Measurements from ENCODE around the gene KDF1. TPM values are rescaled to one million over a fixed set of nuclear protein-coding genes. Genes with fewer than 3 reads are reported as not detected.

KDF1 gene
- polyA plus RNA-seq, 1 of the 3 experiments (the other 2 are of a cell fraction), result not detected

DNA sequence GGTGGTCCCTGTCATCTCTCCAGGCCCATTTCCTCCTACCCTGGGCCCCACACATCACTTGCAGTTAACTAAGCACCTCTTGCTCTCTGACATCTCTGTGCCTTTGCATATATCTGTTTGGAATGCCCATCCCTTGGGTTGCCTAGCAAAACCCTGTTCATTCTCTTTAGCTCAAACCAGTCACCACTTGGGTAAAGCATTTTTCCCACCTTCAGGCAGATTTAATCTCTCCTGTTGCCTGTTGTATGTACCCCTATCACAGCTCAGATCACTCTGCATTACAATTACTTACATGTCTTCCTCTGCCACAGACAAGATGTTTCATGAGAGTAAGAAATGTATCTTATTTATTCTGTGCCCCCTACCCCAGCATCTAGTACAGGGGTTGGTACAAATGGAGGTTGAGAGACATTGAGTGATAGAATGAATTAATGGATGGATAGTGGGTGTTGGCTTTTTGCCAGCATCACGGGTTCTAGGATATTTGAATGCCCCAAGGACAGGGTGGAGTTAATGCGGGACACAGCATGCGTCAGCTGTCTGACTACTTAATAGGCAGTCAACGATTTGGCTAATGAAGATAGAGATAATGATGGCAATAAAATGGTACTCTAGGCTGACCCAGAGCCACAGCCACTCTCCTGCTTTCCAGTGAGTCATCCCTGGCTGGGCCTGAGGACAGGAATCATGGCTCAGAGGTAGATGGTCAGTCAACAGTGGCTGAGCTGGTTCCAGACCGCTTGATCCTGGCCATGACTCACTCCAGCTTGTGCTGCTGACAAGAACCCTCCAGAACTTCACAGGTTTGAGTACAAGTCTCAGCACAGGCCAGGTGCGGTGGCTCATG, 53.0 kb downstream of the KDF1 start:
- Histone ChIP-seq H3K9me2 (no peaks in the 10 kb centered on the region), H2AFZ (ENCODE audit: low read depth) (no peak overlapping the region), H3K9me3 (no peaks in the 10 kb centered on the region), H3K4me3 (ENCODE audit: low read depth in 2 of 2, low read length in 1 of 2) (no peak overlapping the region), H3K27me3 (ENCODE audit: insufficient read depth) (no peaks in the 10 kb centered on the region), H3K36me3 (replicated peaks in 1 of 2; ENCODE audit: control insufficient read depth in 1 of 2, insufficient read depth in 2 of 2, low read length in 1 of 2) (no peaks in the 10 kb centered on the region), H3K4me1 (ENCODE audit: control insufficient read depth in 1 of 2, insufficient read depth in 2 of 2, low read depth in 1 of 2, low read length in 1 of 2) (no peaks in the 10 kb centered on the region), H3F3A (replicated peaks; ENCODE audit: insufficient read depth) (no peaks in the 10 kb centered on the region), H4K20me1 (ENCODE audit: insufficient read depth) (no peaks in the 10 kb centered on the region), H3K4me2 (no peak overlapping the region), H3K27ac (ENCODE audit: low read depth in 2 of 2, low read length in 1 of 2) (no peak overlapping the region), H3K79me2 (ENCODE audit: insufficient read depth) (no peaks in the 10 kb centered on the region), H3K9ac (no peak overlapping the region)
- CTCF ChIA-PET, result interaction anchor here (0.9 kb wide), 1 partner anchor 20 kb away, joined by 3 read pairs; no protein-coding TSS in a partner anchor
- 24% methylated on average over 5 of the region's 6 CpGs for WGBS (ENCODE audit: low lambda C conversion rate)
- POLR2A ChIA-PET, result interaction anchor here (0.5 kb wide), 1 partner anchor 78 kb away, joined by 3 read pairs; no protein-coding TSS in a partner anchor
- no peak for TF ChIP-seq FOXM1 (IDR thresholded peaks at IDR 0.05; ENCODE audit: low read depth)
- TF ChIP-seq RFX5 (IDR thresholded peaks at IDR 0.05; ENCODE audit: low read length), result no peak
- TF ChIP-seq NFIC (IDR thresholded peaks at IDR 0.05; ENCODE audit: borderline replicate concordance), result peak; percentile 56
- TF ChIP-seq, protein P1, sequence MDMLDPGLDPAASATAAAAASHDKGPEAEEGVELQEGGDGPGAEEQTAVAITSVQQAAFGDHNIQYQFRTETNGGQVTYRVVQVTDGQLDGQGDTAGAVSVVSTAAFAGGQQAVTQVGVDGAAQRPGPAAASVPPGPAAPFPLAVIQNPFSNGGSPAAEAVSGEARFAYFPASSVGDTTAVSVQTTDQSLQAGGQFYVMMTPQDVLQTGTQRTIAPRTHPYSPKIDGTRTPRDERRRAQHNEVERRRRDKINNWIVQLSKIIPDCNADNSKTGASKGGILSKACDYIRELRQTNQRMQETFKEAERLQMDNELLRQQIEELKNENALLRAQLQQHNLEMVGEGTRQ (IDR thresholded peaks at IDR 0.05; ENCODE audit: borderline replicate concordance, low read depth, low read length), result no peak
- no peak for TF ChIP-seq SMC3 (IDR thresholded peaks at IDR 0.05; ENCODE audit: low read depth, low read length)
- TF ChIP-seq GATA2 (CRISPR knock-in tag; IDR thresholded peaks at IDR 0.05), result no peak
- no peak for TF ChIP-seq YY1 (IDR thresholded peaks at IDR 0.05; ENCODE audit: low read depth)
- no peak for TF ChIP-seq SIN3A (IDR thresholded peaks at IDR 0.05; ENCODE audit: borderline replicate concordance, low read depth, low read length)
- peak; percentile 55; the same call in 1 of the 2 replicates for TF ChIP-seq FOSL2 (IDR thresholded peaks at IDR 0.05; ENCODE audit: borderline replicate concordance, low read depth)
- no peak for DNase-seq

DNA sequence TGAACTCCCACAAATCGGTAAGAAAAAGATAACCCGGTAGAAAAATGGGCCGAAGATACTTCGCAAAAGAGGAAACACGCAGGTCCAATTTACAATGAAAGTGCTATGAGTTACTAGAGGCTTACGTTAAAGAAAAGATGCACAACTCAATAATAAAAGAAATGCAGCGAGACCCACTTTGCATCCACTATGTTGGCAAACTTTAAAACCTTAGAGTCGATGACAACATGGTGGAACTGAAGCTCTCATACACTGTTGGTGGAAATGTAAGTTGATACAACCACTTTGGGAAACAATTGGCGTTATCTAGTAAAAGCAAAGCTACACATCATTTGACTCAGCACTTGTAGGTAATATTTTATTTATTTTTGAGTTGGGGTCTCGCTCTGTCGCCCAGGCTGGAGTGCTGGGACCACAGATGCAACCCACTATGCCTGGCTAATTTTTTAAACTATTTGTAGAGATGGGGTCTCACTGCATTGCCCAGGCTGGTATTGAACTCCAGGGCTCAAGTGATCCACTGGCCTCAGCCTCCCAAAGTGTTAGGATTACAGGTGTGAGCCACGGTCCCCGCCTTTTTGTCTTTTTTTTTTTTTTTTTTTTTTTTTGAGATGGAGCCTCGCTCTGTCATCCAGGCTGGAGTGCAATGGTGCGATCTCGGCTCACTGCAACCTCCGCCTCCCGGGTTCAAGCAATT, 59.3 kb downstream of the KDF1 start:
- WGBS (ENCODE audit: low lambda C conversion rate), result 64% methylated on average over 18 of the region's 18 CpGs
- Histone ChIP-seq H3K4me1 (ENCODE audit: control insufficient read depth in 1 of 2, insufficient read depth in 2 of 2, low read depth in 1 of 2, low read length in 1 of 2) (peaks cover 4 to 9% of the 10 kb centered on the region in 2 experiments; a peak in 3 of 4 replicates), H3K4me3 (ENCODE audit: low read depth in 2 of 2, low read length in 1 of 2) (peak overlapping the region; percentile 84 to 97)

More for the DNA sequence above, 59.3 kb downstream of the KDF1 start:
- H3K27ac ChIP-seq (ENCODE audit: low read depth in 2 of 2, low read length in 1 of 2), result peak overlapping the region; percentile 68 to 80; a peak in 3 of 4 replicates
- no peaks in the 10 kb centered on the region for H4K20me1 ChIP-seq (ENCODE audit: insufficient read depth)
- TF ChIP-seq GATA2 (CRISPR knock-in tag; IDR thresholded peaks at IDR 0.05), result no peak
- no peak for TF ChIP-seq YY1 (IDR thresholded peaks at IDR 0.05; ENCODE audit: low read depth)
- no peak for TF ChIP-seq JUND (IDR thresholded peaks at IDR 0.05)
- no peak for TF ChIP-seq RXRA (IDR thresholded peaks at IDR 0.05; ENCODE audit: borderline replicate concordance, low read depth)
- no peak for TF ChIP-seq TEAD4 (IDR thresholded peaks at IDR 0.05; ENCODE audit: borderline replicate concordance, insufficient read depth)
- no peak for TF ChIP-seq FOSL2 (IDR thresholded peaks at IDR 0.05; ENCODE audit: borderline replicate concordance, low read depth)
- TF ChIP-seq, protein P1 (IDR thresholded peaks at IDR 0.05; ENCODE audit: borderline replicate concordance, low read depth, low read length), result no peak
- TF ChIP-seq, protein P2, sequence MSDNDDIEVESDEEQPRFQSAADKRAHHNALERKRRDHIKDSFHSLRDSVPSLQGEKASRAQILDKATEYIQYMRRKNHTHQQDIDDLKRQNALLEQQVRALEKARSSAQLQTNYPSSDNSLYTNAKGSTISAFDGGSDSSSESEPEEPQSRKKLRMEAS (IDR thresholded peaks at IDR 0.05; ENCODE audit: low read depth), result no peak
- TF ChIP-seq POLR2AphosphoS5 (IDR thresholded peaks at IDR 0.05; ENCODE audit: low read depth, low read length), result no peak
- TF ChIP-seq, protein P3, sequence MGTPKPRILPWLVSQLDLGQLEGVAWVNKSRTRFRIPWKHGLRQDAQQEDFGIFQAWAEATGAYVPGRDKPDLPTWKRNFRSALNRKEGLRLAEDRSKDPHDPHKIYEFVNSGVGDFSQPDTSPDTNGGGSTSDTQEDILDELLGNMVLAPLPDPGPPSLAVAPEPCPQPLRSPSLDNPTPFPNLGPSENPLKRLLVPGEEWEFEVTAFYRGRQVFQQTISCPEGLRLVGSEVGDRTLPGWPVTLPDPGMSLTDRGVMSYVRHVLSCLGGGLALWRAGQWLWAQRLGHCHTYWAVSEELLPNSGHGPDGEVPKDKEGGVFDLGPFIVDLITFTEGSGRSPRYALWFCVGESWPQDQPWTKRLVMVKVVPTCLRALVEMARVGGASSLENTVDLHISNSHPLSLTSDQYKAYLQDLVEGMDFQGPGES (IDR thresholded peaks at IDR 0.05; ENCODE audit: low read depth, low read length), result no peak
- TF ChIP-seq RAD21 (IDR thresholded peaks at IDR 0.05; ENCODE audit: low read length), result no peak
- TF ChIP-seq EZH2phosphoT487 (IDR thresholded peaks at IDR 0.05; ENCODE audit: borderline replicate concordance, low read depth), result no peak
- H2AFZ ChIP-seq (ENCODE audit: low read depth), result peak overlapping the region; percentile 100
- H3K79me2 ChIP-seq (ENCODE audit: insufficient read depth), result peaks cover 28% of the 10 kb centered on the region
- H3K9ac ChIP-seq, result peak overlapping the region; percentile 93
- H3K4me2 ChIP-seq, result peak overlapping the region; percentile 92
- H3K36me3 ChIP-seq (replicated peaks in 1 of 2; ENCODE audit: control insufficient read depth in 1 of 2, insufficient read depth in 2 of 2, low read length in 1 of 2), result peaks cover 9 to 10% of the 10 kb centered on the region in 2 experiments
- H3F3A ChIP-seq (replicated peaks; ENCODE audit: insufficient read depth), result no peaks in the 10 kb centered on the region
- H3K27me3 ChIP-seq (ENCODE audit: insufficient read depth), result no peaks in the 10 kb centered on the region
- ChIA-PET POLR2A (interaction anchor here (0.6 to 1.8 kb wide), 6 partner anchors 10 to 401 kb away, joined by 3 to 17 read pairs (median 6); partner anchors contain the start of genes GPN2 and NUDC), CTCF (interaction anchor here (0.6 to 2.3 kb wide), 6 partner anchors 12 to 97 kb away, joined by 3 to 7 read pairs (median 3); partner anchors contain the start of genes GPN2 and ZDHHC18)
- no peak for DNase-seq
- H3K9me3 ChIP-seq, result no peaks in the 10 kb centered on the region
- H3K9me2 ChIP-seq, result no peaks in the 10 kb centered on the region
